GM23248 (cell line): ENCODE results near the gene TEDDM1. TPM values are rescaled to one million over a fixed set of nuclear protein-coding genes. Genes with fewer than 3 reads are reported as not detected.
A peak's percentile ranks its signal among the peaks of the same experiment; 100 is the strongest.

ENCODE experiments used
- DNase-seq: peaks from one replicate; pipeline ENCODE4 v3.0.0-alpha.2; 2015
- H2AFZ ChIP-seq: fragments of 200-600 bp; sonication (generic); 2 replicates; pipeline ENCODE4 v1.6.1; 2016; ENCODE audit warnings: antibody characterized with exemption
- H3F3A ChIP-seq: fragments of 200-600 bp; sonication (generic); 2 replicates; pipeline ENCODE4 v1.6.1; 2016; ENCODE audit warnings: mild to moderate bottlenecking, antibody characterized with exemption, mixed run types; ENCODE audit not compliant: insufficient read depth
- H3K27ac ChIP-seq: fragments of 200-600 bp; sonication (generic); 2 replicates; pipeline ENCODE4 v1.5.1; 2016; ENCODE audit warnings: mild to moderate bottlenecking
- H3K27me3 ChIP-seq: fragments of 200-600 bp; sonication (generic); replicated peaks from 2 replicates; pipeline ENCODE4 v1.6.1; 2016; ENCODE audit warnings: mild to moderate bottlenecking; ENCODE audit not compliant: insufficient read depth
- H3K36me3 ChIP-seq: fragments of 200-600 bp; sonication (generic); 2 replicates; pipeline ENCODE4 v1.6.1; 2016; ENCODE audit warnings: low read depth, mild to moderate bottlenecking
- H3K4me1 ChIP-seq: fragments of 200-600 bp; sonication (generic); 2 replicates; pipeline ENCODE4 v1.6.1; 2016; ENCODE audit warnings: mild to moderate bottlenecking; ENCODE audit not compliant: insufficient read depth
- H3K4me2 ChIP-seq: fragments of 200-600 bp; sonication (generic); one replicate; pipeline ENCODE4 v1.6.1; 2016; ENCODE audit warnings: mild to moderate bottlenecking; ENCODE audit not compliant: unreplicated experiment
- H3K4me3 ChIP-seq: fragments of 200-600 bp; sonication (generic); 2 replicates; pipeline ENCODE4 v1.5.1; 2016; ENCODE audit warnings: mild to moderate bottlenecking
- H3K79me2 ChIP-seq: fragments of 200-600 bp; sonication (generic); 2 replicates; pipeline ENCODE4 v1.6.1; 2016; ENCODE audit warnings: mild to moderate bottlenecking; ENCODE audit not compliant: insufficient read depth
- H3K9ac ChIP-seq: fragments of 200-600 bp; sonication (generic); 2 replicates; pipeline ENCODE4 v1.6.1; 2016; ENCODE audit warnings: mild to moderate bottlenecking
- H3K9me2 ChIP-seq: fragments of 200-600 bp; sonication (generic); 2 replicates; pipeline ENCODE4 v1.6.1; 2016; ENCODE audit warnings: mixed run types, mild to moderate bottlenecking, moderate library complexity; ENCODE audit not compliant: insufficient read depth
- H3K9me3 ChIP-seq: fragments of 200-600 bp; sonication (generic); one replicate; pipeline ENCODE4 v1.6.1; 2017; ENCODE audit warnings: low read depth
- H4K20me1 ChIP-seq: fragments of 200-600 bp; sonication (generic); 2 replicates; pipeline ENCODE4 v1.6.0; 2016; ENCODE audit not compliant: insufficient read depth
- EZH2 ChIP-seq: fragments of 200-600 bp; sonication (generic); IDR thresholded peaks from 2 replicates; pipeline ENCODE4 v1.6.1; 2018; ENCODE audit warnings: antibody characterized with exemption, mild to moderate bottlenecking; ENCODE audit not compliant: insufficient read depth, poor library complexity, severe bottlenecking
- EZH2phosphoT487 ChIP-seq: fragments of 200-600 bp; sonication (generic); IDR thresholded peaks from 2 replicates; pipeline ENCODE4 v1.6.1; 2018; ENCODE audit warnings: antibody characterized with exemption, moderate library complexity, mild to moderate bottlenecking, low read depth; ENCODE audit not compliant: insufficient read depth
- WGBS, 2 experiments: methylation state at CpG; one replicate each; pipeline ENCODE4 v1.1.6; 2015 to 2017; ENCODE audit warnings: low lambda C conversion rate in 2 of 2, low coverage in 1 of 2; ENCODE audit errors: missing lambda C conversion rate in 2 of 2; 5-methylcytosine and 5-hydroxymethylcytosine counted together
- in situ Hi-C: fragments of 300-500 bp; cut with MboI; formaldehyde crosslinking; loops from 2 replicates; pipeline ENCODE4 v1.15.0; 2020
- polyA plus RNA-seq: library from polyadenylated mRNA; unstranded; fragments of >200 nt; fragmentation: Nextera tagmentation; extraction: Ambion mirVana; gene quantifications from 2 replicates; pipeline ENCODE4 v1.2.1, GENCODE V29; 2016
- total RNA-seq: library from RNA; depleted of rRNA; stranded (reverse); fragments of >200 nt; shearing (Covaris generic); gene quantifications from 2 replicates; pipeline ENCODE4 v1.2.3, GENCODE V29; 2014

Gene TEDDM1
- total and polyA plus RNA-seq, 2 experiments from 2014 or later = not detected

DNA sequence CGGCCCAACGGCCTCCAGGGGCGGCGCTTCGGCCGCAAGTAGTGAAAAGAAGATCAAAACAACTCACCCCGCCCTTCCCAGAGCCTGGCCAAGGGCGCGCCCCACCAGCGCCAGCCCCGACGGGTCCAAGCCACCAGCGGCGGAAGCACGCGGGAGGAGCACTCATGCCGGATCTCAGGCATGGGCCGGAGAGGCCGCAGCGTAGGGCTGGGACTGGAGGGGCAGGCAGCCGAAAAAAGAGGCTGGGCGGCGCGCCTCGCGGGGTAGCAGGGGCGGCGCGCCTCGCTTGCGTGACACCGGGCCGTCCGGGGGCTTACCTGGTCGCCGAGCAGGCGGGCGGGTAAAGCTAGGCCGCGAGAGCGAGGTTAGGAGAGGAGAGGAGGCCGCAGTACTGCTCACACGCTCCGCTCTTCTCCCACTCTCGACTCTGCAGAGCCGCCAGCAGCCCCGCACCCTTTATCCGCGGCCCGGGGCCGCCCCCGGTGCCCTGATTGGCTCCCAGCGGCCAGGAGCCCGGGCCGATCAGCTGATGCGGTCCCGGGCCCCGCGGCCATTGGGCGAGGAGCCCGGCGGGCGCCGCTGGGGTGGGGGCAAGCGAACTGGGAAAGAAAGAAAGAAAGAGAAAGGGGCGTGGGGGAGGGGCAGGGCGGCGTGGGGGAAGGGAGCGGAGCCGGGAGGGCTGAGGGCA lies 9.0 kb downstream of the TEDDM1 start, which contains the start of gene GLUL:
GLUL (minus strand) TSS at position 429 of the 688 bp plus-strand sequence. CDS start 3,053 bp downstream, outside the sequence.
- H3F3A ChIP-seq = peaks cover 15% of the 10 kb centered on the region; the same call in 1 of the 2 replicates
- WGBS, 2 experiments = 1 to 3% methylated on average over 36 to 70 of the region's 70 CpGs
- peaks cover 43% of the 10 kb centered on the region for H3K79me2 ChIP-seq
- peak within 1 kb of the TSS; percentile 95 for H3K4me3 ChIP-seq
- H3K9ac ChIP-seq = peak within 1 kb of the TSS; percentile 93
- no peaks in the 10 kb centered on the region for H3K9me3 ChIP-seq
- in situ Hi-C loops = no loop called here
- H3K27ac ChIP-seq = peak within 1 kb of the TSS; percentile 80
- no peaks in the 10 kb centered on the region for H4K20me1 ChIP-seq
- DNase-seq = peak; percentile 95
- H3K4me2 ChIP-seq = peak within 1 kb of the TSS; percentile 94
- no peak for TF ChIP-seq EZH2
- TF ChIP-seq EZH2phosphoT487 = no peak
- peaks cover 12% of the 10 kb centered on the region for H3K4me1 ChIP-seq
- H3K9me2 ChIP-seq = no peaks in the 10 kb centered on the region
- H3K27me3 ChIP-seq = no peaks in the 10 kb centered on the region
- peaks cover 22% of the 10 kb centered on the region for H3K36me3 ChIP-seq
- peak within 1 kb of the TSS; percentile 89 for H2AFZ ChIP-seq

DNA sequence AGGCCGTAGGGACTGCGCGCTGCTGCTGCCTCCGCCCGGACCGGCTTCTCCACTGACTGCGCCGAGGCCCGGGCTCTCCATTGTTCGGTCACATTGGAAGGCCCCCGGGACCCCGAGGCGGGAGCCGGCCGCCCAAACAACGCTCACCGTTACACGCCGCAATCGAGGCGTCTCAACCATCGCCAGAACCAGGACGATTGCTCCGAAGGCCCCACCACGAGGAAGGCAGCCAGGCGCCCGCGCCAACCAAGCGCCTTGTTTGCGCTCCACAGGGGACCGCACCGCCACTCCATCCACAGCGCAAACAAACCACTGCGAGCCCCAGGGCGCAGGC lies 9.5 kb downstream of the TEDDM1 start:
- Histone ChIP-seq H4K20me1 (no peaks in the 10 kb centered on the region), H3K9ac (peak overlapping the region; percentile 93), H3K79me2 (peaks cover 43% of the 10 kb centered on the region)

GRCh38 chr1:182389619-182390047 lies 10.8 kb downstream of the TEDDM1 start:
- Histone ChIP-seq H3K9ac (peak overlapping the region; percentile 93), H3K4me2 (peak overlapping the region; percentile 94), H3K9me2 (no peaks in the 10 kb centered on the region), H3K4me1 (peaks cover 9% of the 10 kb centered on the region), H3K36me3 (peaks cover 38% of the 10 kb centered on the region), H3K9me3 (no peaks in the 10 kb centered on the region), H3F3A (peaks cover 23% of the 10 kb centered on the region), H3K79me2 (peaks cover 43% of the 10 kb centered on the region), H3K4me3 (peak overlapping the region; percentile 95), H3K27me3 (no peaks in the 10 kb centered on the region), H2AFZ (peak overlapping the region; percentile 46; the same call in 1 of the 2 replicates), H4K20me1 (no peaks in the 10 kb centered on the region), H3K27ac (no peak overlapping the region)
- DNase-seq = peak; percentile 40
- TF ChIP-seq EZH2 (no peak), EZH2phosphoT487 (no peak)
- in situ Hi-C loops = no loop called here
- 3 to 5% methylated on average over 13 of the region's 13 CpGs for WGBS, 2 experiments

More for the DNA sequence above, 9.5 kb downstream of the TEDDM1 start:
- DNase-seq = no peak
- Histone ChIP-seq H3K9me3 (no peaks in the 10 kb centered on the region), H3K27me3 (no peaks in the 10 kb centered on the region), H3K9me2 (no peaks in the 10 kb centered on the region), H3K4me3 (peak overlapping the region; percentile 95), H3K4me1 (peaks cover 9% of the 10 kb centered on the region), H3F3A (peaks cover 19% of the 10 kb centered on the region), H3K36me3 (peaks cover 27% of the 10 kb centered on the region), H2AFZ (peak overlapping the region; percentile 89), H3K27ac (peak overlapping the region; percentile 80), H3K4me2 (peak overlapping the region; percentile 94)
- WGBS, 2 experiments = 0 to 2% methylated on average over 25 to 30 of the region's 35 CpGs
- no peak for TF ChIP-seq EZH2phosphoT487
- in situ Hi-C loops = no loop called here

DNA sequence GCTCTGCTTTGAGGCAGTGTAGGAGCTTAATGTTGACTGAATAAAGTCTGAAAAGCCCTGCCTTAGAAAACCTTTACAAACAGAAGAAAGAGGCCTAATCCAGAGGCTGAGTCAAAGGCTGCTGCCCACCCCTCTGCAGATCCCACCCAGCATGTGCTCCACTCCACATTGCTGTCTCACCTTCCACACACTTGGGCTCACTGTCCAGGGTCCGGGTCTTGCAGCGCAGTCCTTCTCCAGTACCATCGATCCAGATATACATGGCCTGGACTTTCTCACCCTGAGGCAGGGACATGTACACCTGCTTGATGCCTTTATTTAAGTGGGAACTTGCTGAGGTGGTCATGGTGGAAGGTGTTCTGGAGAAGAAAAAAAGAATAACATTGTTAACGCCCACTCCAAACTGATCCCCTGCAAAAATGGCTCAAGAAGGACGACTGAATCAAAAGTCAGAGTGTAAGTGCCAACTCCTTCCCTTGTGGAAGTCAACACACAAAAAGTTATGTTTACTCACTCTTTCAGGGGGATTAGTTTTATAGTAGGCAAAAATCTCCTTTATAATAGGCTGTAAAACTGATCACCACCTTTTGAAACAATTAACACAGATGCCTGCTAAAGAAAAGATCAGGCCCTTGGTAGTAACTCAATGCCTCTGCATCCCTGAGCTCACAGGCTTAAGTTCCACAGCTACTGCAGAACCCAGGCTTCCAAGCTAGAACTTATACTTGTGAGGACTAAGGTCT lies 11.9 kb downstream of the TEDDM1 start:
- Histone ChIP-seq H3K27ac (no peak overlapping the region), H3K36me3 (peaks cover 47% of the 10 kb centered on the region), H3K9ac (peak overlapping the region; percentile 93), H3F3A (peaks cover 33% of the 10 kb centered on the region), H4K20me1 (no peaks in the 10 kb centered on the region), H3K4me2 (peak overlapping the region; percentile 94), H3K79me2 (peaks cover 43% of the 10 kb centered on the region), H3K4me1 (peaks cover 9% of the 10 kb centered on the region), H3K9me3 (no peaks in the 10 kb centered on the region), H2AFZ (no peak overlapping the region), H3K9me2 (no peaks in the 10 kb centered on the region), H3K27me3 (no peaks in the 10 kb centered on the region), H3K4me3 (peak overlapping the region; percentile 95)
- in situ Hi-C loops = no loop called here
- TF ChIP-seq EZH2phosphoT487 = no peak
- TF ChIP-seq EZH2 = no peak
- WGBS, 2 experiments = 85 to 86% methylated on average over 5 of the region's 5 CpGs
- DNase-seq = peak; percentile 22
